Measurements from ENCODE around the gene SH3BP1.
"Not testable (repeated sequence)": the region's sequence is repeated elsewhere in the genome, so short reads cannot be mapped to it uniquely, and the experiment has no call there.

SH3BP1 gene

GRCh38 chr22:37633625-37634416, 5.6 kb upstream of the SH3BP1 start:
- DNase-seq = no peak

GRCh38 chr22:37634417-37634924, 5.0 kb upstream of the SH3BP1 start:
- no peak for DNase-seq

- DNase-seq = no peak
These were observed 4.3 kb upstream of the SH3BP1 start for GRCh38 chr22:37635157-37635556.

- DNase-seq = no peak
These were observed 3.1 kb upstream of the SH3BP1 start for GRCh38 chr22:37636186-37636948.

- DNase-seq = no peak
These were observed 2.6 kb upstream of the SH3BP1 start for GRCh38 chr22:37636949-37637273.

GRCh38 chr22:37638391-37639069, 939 bp upstream of the SH3BP1 start:
- DNase-seq = no peak

GRCh38 chr22:37639771-37640590, 512 bp downstream of the SH3BP1 start:
- no peak for DNase-seq

GRCh38 chr22:37640591-37641560, 1.4 kb downstream of the SH3BP1 start:
- DNase-seq = no peak

- DNase-seq = no peak
These were observed 2.1 kb downstream of the SH3BP1 start for GRCh38 chr22:37641561-37641949.

- peak; percentile 89 for DNase-seq
These were observed 3.9 kb downstream of the SH3BP1 start for GRCh38 chr22:37643225-37643847.

GRCh38 chr22:37647317-37647716, 7.8 kb downstream of the SH3BP1 start:
- no peak for DNase-seq

- no peak for DNase-seq
These were observed 8.5 kb downstream of the SH3BP1 start for GRCh38 chr22:37647928-37648327.

- DNase-seq = no peak
These were observed 11.1 kb downstream of the SH3BP1 start for GRCh38 chr22:37650463-37651136.

- DNase-seq = no peak
These were observed 15.2 kb downstream of the SH3BP1 start for GRCh38 chr22:37654563-37655251.

- no peak for DNase-seq
These were observed 15.7 kb downstream of the SH3BP1 start for GRCh38 chr22:37655252-37655563.

GRCh38 chr22:37656583-37656982, 17.1 kb downstream of the SH3BP1 start:
- not testable (repeated sequence) for DNase-seq

- no peak for DNase-seq
These were observed 18.2 kb downstream of the SH3BP1 start for GRCh38 chr22:37657590-37658132.

- peak; percentile 96 for DNase-seq
These were observed 18.9 kb downstream of the SH3BP1 start, which contains the start of gene PDXP for GRCh38 chr22:37658133-37659065. Gene PDXP, plus strand, starts transcription at chr22:37658723. Its CDS starts 60 bp downstream, at chr22:37658783.

Data from T-helper 9 cell (primary cell).